IMR-90 (cell line): ENCODE results near the gene GPR153. TPM values are rescaled to one million over a fixed set of nuclear protein-coding genes. Genes with fewer than 3 reads are reported as not detected.

Source experiments
- ATAC-seq: fragments of 200-7000 bp; cut with Tn5 transposase; 2 replicates; pipeline ENCODE4 v1.9.1; 2020; ENCODE audit warnings: low read depth, mild to moderate bottlenecking, moderate library complexity
- BruUV-seq: library from RNA; stranded (reverse); fragments of 400-500 nt; replicated peaks from 2 replicates; lab custom pipeline; 2021; lab: Mats Ljungman, UMichigan
- CTCF ChIA-PET: fragments of 300-600 bp; formaldehyde crosslinking; extraction: SDS; loops from one replicate; lab custom pipeline; 2021; ENCODE audit warnings: antibody characterized with exemption; lab: Yijun Ruan, JAX
- POLR2A ChIA-PET: fragments of 300-600 bp; sonication (Branson Sonifier 250); formaldehyde crosslinking; loops from one replicate; lab custom pipeline; 2022; ENCODE audit warnings: antibody characterized with exemption; ENCODE audit not compliant: unreplicated experiment; lab: Charles Lee
- DNase-seq: peaks from one replicate; pipeline ENCODE4 v3.0.0; 2013
- H2AFZ ChIP-seq: replicated peaks from 2 replicates; pipeline ENCODE3; 2013; ENCODE audit warnings: low read length, mild to moderate bottlenecking; ENCODE audit not compliant: poor library complexity
- H2AK5ac ChIP-seq: 2 replicates; pipeline ENCODE4 v1.6.1; 2013; ENCODE audit warnings: low read depth, low read length, inconsistent platforms
- H2AK9ac ChIP-seq: replicated peaks from 2 replicates; pipeline ENCODE3; 2013; ENCODE audit warnings: mild to moderate bottlenecking, low read depth, low read length, moderate library complexity; ENCODE audit not compliant: poor library complexity
- H2BK120ac ChIP-seq: 2 replicates; pipeline ENCODE4 v1.6.1; 2013; ENCODE audit warnings: low read depth, low read length, inconsistent platforms
- H2BK15ac ChIP-seq: 3 replicates; pipeline ENCODE4 v1.6.1; 2013; ENCODE audit warnings: low read depth, low read length, inconsistent platforms
- H2BK20ac ChIP-seq: 2 replicates; pipeline ENCODE4 v1.6.1; 2013; ENCODE audit warnings: low read depth, mild to moderate bottlenecking, inconsistent platforms, low read length, moderate library complexity
- H2BK5ac ChIP-seq: 2 replicates; pipeline ENCODE4 v1.6.1; 2013; ENCODE audit warnings: mild to moderate bottlenecking, low read depth, low read length, inconsistent platforms; ENCODE audit not compliant: poor library complexity, severe bottlenecking
- H3K14ac ChIP-seq: replicated peaks from 2 replicates; pipeline ENCODE4 v1.6.1; 2013; ENCODE audit warnings: low read depth, low read length, inconsistent platforms
- H3K18ac ChIP-seq: 2 replicates; pipeline ENCODE4 v1.6.1; 2013; ENCODE audit warnings: low read depth, low read length, control low read depth
- H3K23ac ChIP-seq: 2 replicates; pipeline ENCODE4 v1.6.1; 2013; ENCODE audit warnings: low read depth, low read length, inconsistent platforms
- H3K27ac ChIP-seq: 2 replicates; pipeline ENCODE4 v1.5.1; 2013; ENCODE audit warnings: mild to moderate bottlenecking, control low read depth, low read length; ENCODE audit not compliant: insufficient read depth
- H3K27me3 ChIP-seq: 2 replicates; pipeline ENCODE4 v1.6.1; 2013; ENCODE audit warnings: low read length; ENCODE audit not compliant: control insufficient read depth, insufficient read depth
- H3K36me3 ChIP-seq: 2 replicates; pipeline ENCODE4 v1.6.1; 2013; ENCODE audit warnings: low read length, mixed read lengths; ENCODE audit not compliant: control insufficient read depth, insufficient read depth
- H3K4ac ChIP-seq: 2 replicates; pipeline ENCODE4 v1.6.1; 2013; ENCODE audit warnings: low read depth, low read length, inconsistent platforms
- H3K4me1 ChIP-seq: 2 replicates; pipeline ENCODE4 v1.6.1; 2013; ENCODE audit warnings: low read length, mixed read lengths; ENCODE audit not compliant: control insufficient read depth, insufficient read depth
- H3K4me2 ChIP-seq: 2 replicates; pipeline ENCODE4 v1.6.1; 2013; ENCODE audit warnings: low read depth, mild to moderate bottlenecking, control low read depth, low read length, moderate library complexity
- H3K4me3 ChIP-seq: 2 replicates; pipeline ENCODE4 v1.5.1; 2013; ENCODE audit warnings: low read depth, mild to moderate bottlenecking, control low read depth, low read length, moderate library complexity; ENCODE audit not compliant: insufficient read depth
- H3K56ac ChIP-seq: 2 replicates; pipeline ENCODE4 v1.6.1; 2013; ENCODE audit warnings: low read length, inconsistent platforms; ENCODE audit not compliant: insufficient read depth; ENCODE audit errors: extremely low read depth
- H3K79me1 ChIP-seq, 2 experiments: 2 replicates each; pipeline ENCODE4 v1.6.1; 2013; ENCODE audit warnings: low read length in 2 of 2, inconsistent platforms in 1 of 2, low read depth in 1 of 2
- H3K9ac ChIP-seq: 2 replicates; pipeline ENCODE4 v1.6.1; 2013; ENCODE audit warnings: low read depth, low read length, control low read depth
- H3K9me1 ChIP-seq: 2 replicates; pipeline ENCODE4 v1.6.1; 2013; ENCODE audit warnings: low read length, inconsistent platforms; ENCODE audit not compliant: insufficient read depth
- H3K9me3 ChIP-seq: 2 replicates; pipeline ENCODE4 v1.6.1; 2013; ENCODE audit warnings: low read length; ENCODE audit not compliant: control insufficient read depth, insufficient read depth
- H4K20me1 ChIP-seq: 2 replicates; pipeline ENCODE4 v1.6.1; 2013; ENCODE audit warnings: low read length, inconsistent platforms; ENCODE audit not compliant: insufficient read depth
- H4K5ac ChIP-seq: 2 replicates; pipeline ENCODE4 v1.6.1; 2013; ENCODE audit warnings: mild to moderate bottlenecking, low read depth, low read length, control low read depth
- H4K8ac ChIP-seq, 2 experiments: 2 replicates each; pipeline ENCODE4 v1.6.1; 2013; ENCODE audit warnings: low read depth in 2 of 2, low read length in 2 of 2, control low read depth in 1 of 2, inconsistent platforms in 1 of 2
- H4K91ac ChIP-seq: 2 replicates; pipeline ENCODE4 v1.6.1; 2013; ENCODE audit warnings: low read depth, low read length, inconsistent platforms; ENCODE audit not compliant: insufficient read depth
- BHLHE40 ChIP-seq: fragments of 150-350 bp; IDR thresholded peaks from 2 replicates; pipeline ENCODE4 v1.6.1; 2016; ENCODE audit warnings: mild to moderate bottlenecking, low read depth, low read length
- CEBPB ChIP-seq: IDR thresholded peaks from 2 replicates; pipeline ENCODE4 v1.6.1; 2012; ENCODE audit warnings: low read depth, low read length, improper control_type of control experiment
- CHD1 ChIP-seq: IDR thresholded peaks from 2 replicates; pipeline ENCODE4 v1.6.1; 2012; ENCODE audit warnings: low read depth, low read length, improper control_type of control experiment
- CTCF ChIP-seq: conservative IDR thresholded peaks from 2 replicates; pipeline ENCODE4 v1.5.1; 2012; ENCODE audit warnings: mild to moderate bottlenecking, low read depth, low read length, improper control_type of control experiment
- ELK1 ChIP-seq: fragments of 150-350 bp; IDR thresholded peaks from 2 replicates; pipeline ENCODE4 v1.6.1; 2016; ENCODE audit warnings: low read depth, mild to moderate bottlenecking, low read length, moderate library complexity, borderline replicate concordance
- FOS ChIP-seq: fragments of 150-350 bp; IDR thresholded peaks from 2 replicates; pipeline ENCODE4 v1.6.1; 2016; ENCODE audit warnings: low read depth, low read length
- MAFK ChIP-seq: IDR thresholded peaks from 2 replicates; pipeline ENCODE4 v1.6.1; 2012; ENCODE audit warnings: low read depth, low read length, improper control_type of control experiment
- MAZ ChIP-seq: IDR thresholded peaks from 2 replicates; pipeline ENCODE4 v1.6.1; 2012; ENCODE audit warnings: low read depth, mild to moderate bottlenecking, low read length, improper control_type of control experiment, moderate library complexity, borderline replicate concordance
- MXI1 ChIP-seq: IDR thresholded peaks from 2 replicates; pipeline ENCODE4 v1.6.1; 2012; ENCODE audit warnings: low read depth, mild to moderate bottlenecking, low read length, moderate library complexity, borderline replicate concordance
- NFE2L2 ChIP-seq: fragments of 150-350 bp; IDR thresholded peaks from 2 replicates; pipeline ENCODE4 v1.6.1; 2016; ENCODE audit warnings: low read depth, mild to moderate bottlenecking, low read length
- RAD21 ChIP-seq: IDR thresholded peaks from 2 replicates; pipeline ENCODE4 v1.6.1; 2012; ENCODE audit warnings: low read length, improper control_type of control experiment
- RCOR1 ChIP-seq: IDR thresholded peaks from 2 replicates; pipeline ENCODE4 v1.6.1; 2012; ENCODE audit warnings: mild to moderate bottlenecking, low read length, improper control_type of control experiment; ENCODE audit not compliant: insufficient replicate concordance
- SMC3 ChIP-seq: fragments of 150-350 bp; IDR thresholded peaks from 2 replicates; pipeline ENCODE4 v1.6.1; 2016; ENCODE audit warnings: low read depth, mild to moderate bottlenecking, antibody characterized with exemption, low read length, moderate library complexity
- WGBS, 2 experiments: methylation state at CpG; one replicate each; pipeline versions ENCODE4 v1.1.5 to v1.1.7; 2013; ENCODE audit warnings: missing lambda C conversion rate in 2 of 2; ENCODE audit not compliant: insufficient read length in 1 of 2; ENCODE audit errors: extremely low coverage in 2 of 2; 5-methylcytosine and 5-hydroxymethylcytosine counted together
- dilution Hi-C: fragments of 300-500 bp; cut with HindIII; formaldehyde crosslinking; loops from one replicate; pipeline ENCODE4 v1.14.3; 2018; ENCODE audit warnings: low sequenced_read_pairs; ENCODE audit not compliant: unreplicated experiment
- in situ Hi-C: fragments of 300-500 bp; cut with MboI; formaldehyde crosslinking; loops from 3 replicates; pipeline ENCODE4 v1.14.3; 2019; ENCODE audit warnings: low sequenced_read_pairs, inconsistent platforms, mixed read lengths
- intact Hi-C: fragments of 100-400 bp; cut with micrococcal nuclease; formaldehyde crosslinking; loops from 2 replicates; pipeline ENCODE4 v1.10.0; 2022
- polyA plus RNA-seq, 3 experiments: library from polyadenylated mRNA; depleted of rRNA; stranded (reverse); fragments of >200 nt; gene quantifications; 2 replicates each; pipeline ENCODE4 v1.2.3, GENCODE V29; 2012; ENCODE audit warnings: low replicate concordance in 1 of 3
- total RNA-seq: library from RNA; depleted of rRNA; stranded (reverse); fragments of >200 nt; gene quantifications from 2 replicates; pipeline ENCODE4 v1.2.3, GENCODE V29; 2012

Gene GPR153
- total and polyA plus RNA-seq, 2 of the 4 experiments (the other 2 are of a cell fraction) = 1.8 to 5.2 TPM

DNA sequence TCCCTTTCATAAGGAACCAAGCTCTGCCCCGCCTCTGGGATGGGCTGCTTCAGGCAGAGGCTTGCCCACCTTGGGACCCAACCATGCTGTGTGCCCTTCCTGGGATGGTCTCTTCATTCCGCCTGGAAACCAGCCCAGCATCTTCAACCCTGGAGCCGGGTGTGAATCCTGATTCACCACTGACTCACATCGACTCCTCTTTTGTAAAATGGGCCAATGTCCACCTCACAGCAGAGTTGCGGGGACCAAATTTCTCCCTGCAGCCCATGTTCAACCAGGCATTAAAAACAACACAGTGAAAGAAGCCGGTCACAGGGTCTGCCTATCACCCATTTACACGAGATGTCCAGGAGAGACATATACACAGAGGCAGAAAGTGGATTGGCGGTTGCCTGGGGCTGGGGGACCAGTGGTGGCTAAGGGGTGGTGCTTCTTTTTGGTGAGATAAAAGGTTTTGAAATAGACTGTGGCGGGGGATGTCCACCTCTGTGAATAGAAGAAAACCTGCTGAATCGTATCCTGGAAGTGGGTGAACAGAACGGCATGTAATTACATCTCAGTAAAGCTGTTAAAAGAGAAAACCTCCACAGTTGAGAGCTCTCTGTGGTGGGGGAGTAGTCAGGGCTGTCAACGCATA lies 6.9 kb upstream of the GPR153 start:
- H3K4ac ChIP-seq = no peak overlapping the region
- H3K27me3 ChIP-seq = no peaks in the 10 kb centered on the region
- H3K4me2 ChIP-seq = no peak overlapping the region
- no peak overlapping the region for H4K8ac ChIP-seq
- no peak overlapping the region for H3K4me3 ChIP-seq
- no peak overlapping the region for H2BK20ac ChIP-seq
- in situ Hi-C loops (no loop called here), dilution Hi-C loops (no loop called here), intact Hi-C loops (no loop called here)
- ATAC-seq (peak; percentile 34), DNase-seq (peak; percentile 52)
- no peak overlapping the region for H3K14ac ChIP-seq
- no peak overlapping the region for H3K18ac ChIP-seq
- H4K5ac ChIP-seq = no peak overlapping the region
- WGBS, 2 experiments = 90% methylated on average over 2 of the region's 12 CpGs; no CpG with 5 or more reads in 1 of the 2 experiments
- no peak overlapping the region for H2BK5ac ChIP-seq
- CTCF ChIA-PET = interaction anchor here (0.9 kb wide), 1 partner anchor 76 kb away, joined by 3 read pairs; no protein-coding TSS in a partner anchor
- no peak overlapping the region for H2BK120ac ChIP-seq
- peaks cover 0 to 13% of the 10 kb centered on the region in 2 experiments; a peak in 1 of 4 replicates for H3K79me1 ChIP-seq
- no peak overlapping the region for H2AFZ ChIP-seq
- no peak overlapping the region for H2AK9ac ChIP-seq
- peaks cover 3% of the 10 kb centered on the region; the same call in 1 of the 2 replicates for H3K9me1 ChIP-seq
- peaks cover 8% of the 10 kb centered on the region; the same call in 1 of the 2 replicates for H4K20me1 ChIP-seq
- peaks cover 11% of the 10 kb centered on the region for H3K4me1 ChIP-seq
- TF ChIP-seq CEBPB (no peak), MAZ (no peak), BHLHE40 (no peak), CHD1 (no peak), SMC3 (no peak), CTCF (no peak), FOS (no peak), RAD21 (no peak), RCOR1 (no peak), ELK1 (no peak), MXI1 (no peak), MAFK (no peak), NFE2L2 (no peak)
- H3K9me3 ChIP-seq = no peaks in the 10 kb centered on the region
- no peak overlapping the region for H3K9ac ChIP-seq
- H3K23ac ChIP-seq = no peak overlapping the region
- no peak overlapping the region for H4K91ac ChIP-seq
- POLR2A ChIA-PET = no interaction called here
- no peak overlapping the region for H2AK5ac ChIP-seq
- H3K27ac ChIP-seq = no peak overlapping the region
- BruUV-seq = no TSS peak
- H3K56ac ChIP-seq = no peak overlapping the region
- H3K36me3 ChIP-seq = no peaks in the 10 kb centered on the region
- H2BK15ac ChIP-seq = no peak overlapping the region
